NOMO-1 treated with dmso at 0.1 percent for 144 hours (cell line): Measurements from ENCODE around the gene ZGPAT.

Experiments used
- DNase-seq: peaks from one replicate; lab custom pipeline; 2025; ENCODE audit not compliant: unreplicated experiment; lab: John Stamatoyannopoulos, UW

The ZGPAT gene

DNA sequence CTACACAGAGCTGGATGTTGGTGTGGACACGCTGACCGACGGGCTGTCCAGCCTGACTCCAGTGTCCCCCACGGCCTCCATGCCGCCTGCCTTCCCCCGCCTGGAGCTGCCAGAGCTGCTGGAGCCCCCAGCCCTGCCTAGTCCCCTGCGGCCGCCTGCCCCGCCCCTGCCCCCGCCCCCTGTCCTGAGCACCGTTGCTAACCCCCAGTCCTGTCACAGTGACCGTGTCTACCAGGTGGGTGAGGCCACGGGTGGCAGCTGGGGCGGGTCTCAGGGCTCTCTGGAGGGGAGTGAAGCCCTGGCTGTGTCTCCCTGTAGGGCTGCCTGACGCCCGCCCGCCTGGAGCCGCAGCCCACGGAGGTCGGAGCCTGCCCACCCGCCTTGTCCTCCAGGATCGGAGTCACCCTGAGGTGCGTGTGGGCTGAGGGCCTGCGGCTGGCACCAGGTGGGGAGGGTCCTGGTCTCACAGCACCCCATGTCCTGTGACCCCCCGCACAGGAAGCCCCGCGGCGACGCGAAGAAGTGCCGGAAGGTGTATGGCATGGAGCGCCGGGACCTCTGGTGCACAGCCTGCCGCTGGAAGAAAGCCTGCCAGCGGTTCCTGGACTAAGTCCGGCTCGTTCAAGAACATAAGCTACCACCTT lies 34.7 kb downstream of the ZGPAT start:
- no peak for DNase-seq

DNA sequence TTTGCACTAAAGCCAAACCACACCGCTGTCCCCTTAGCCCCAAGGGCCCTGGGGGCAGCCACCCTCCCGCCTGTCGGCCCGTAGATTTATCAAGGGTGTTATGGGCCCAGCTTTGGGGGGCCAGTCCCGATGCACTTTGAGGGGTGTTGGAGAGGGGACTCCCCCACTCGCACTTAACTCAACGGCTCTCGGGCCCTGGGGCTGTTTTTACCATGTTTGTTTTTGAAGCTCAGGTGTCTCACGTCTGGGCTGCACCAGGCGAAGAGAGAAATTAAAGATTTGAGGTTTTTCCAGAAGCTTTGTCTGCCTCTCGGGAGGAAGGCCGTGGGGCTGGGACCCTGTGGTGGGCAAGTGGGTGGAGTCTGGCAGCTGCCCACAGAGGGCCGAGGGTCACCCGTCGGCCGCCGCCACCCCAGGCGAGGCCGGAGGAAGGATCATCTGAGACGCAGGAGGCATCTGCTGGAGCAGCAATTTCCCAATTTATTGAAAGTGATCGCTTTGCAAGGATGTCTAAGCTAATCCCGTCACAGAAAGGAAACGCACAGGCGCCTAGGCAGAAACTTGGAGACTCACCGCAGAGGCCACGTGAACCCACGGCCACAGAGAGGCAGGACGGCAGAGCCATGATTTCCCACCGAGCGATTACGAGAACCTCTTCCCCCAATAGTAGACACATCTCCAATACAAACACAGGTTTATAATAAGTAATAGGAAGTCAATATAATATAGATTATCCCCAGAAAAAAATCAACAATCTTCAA lies 35.6 kb downstream of the ZGPAT start:
- DNase-seq, result no peak

DNA sequence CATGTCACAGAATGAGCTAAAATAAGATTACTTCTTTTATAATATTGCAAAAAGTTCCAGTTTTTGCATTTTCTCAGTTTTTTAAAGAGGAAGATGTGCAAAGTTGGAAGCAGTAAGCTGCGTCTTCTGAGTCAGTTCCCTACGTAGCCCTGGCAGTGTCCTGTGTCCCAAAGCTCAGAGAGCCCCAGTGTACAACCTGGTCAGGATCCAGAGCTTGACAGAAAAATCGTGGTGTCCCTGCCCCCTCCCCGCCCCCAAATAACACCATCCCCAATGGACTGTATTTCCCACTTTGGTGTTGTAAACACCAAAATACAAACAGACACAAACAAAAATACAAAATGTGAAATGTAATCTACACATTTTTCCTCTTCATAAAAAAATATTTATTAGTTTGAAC lies 36.3 kb downstream of the ZGPAT start:
- DNase-seq, result no peak

DNA sequence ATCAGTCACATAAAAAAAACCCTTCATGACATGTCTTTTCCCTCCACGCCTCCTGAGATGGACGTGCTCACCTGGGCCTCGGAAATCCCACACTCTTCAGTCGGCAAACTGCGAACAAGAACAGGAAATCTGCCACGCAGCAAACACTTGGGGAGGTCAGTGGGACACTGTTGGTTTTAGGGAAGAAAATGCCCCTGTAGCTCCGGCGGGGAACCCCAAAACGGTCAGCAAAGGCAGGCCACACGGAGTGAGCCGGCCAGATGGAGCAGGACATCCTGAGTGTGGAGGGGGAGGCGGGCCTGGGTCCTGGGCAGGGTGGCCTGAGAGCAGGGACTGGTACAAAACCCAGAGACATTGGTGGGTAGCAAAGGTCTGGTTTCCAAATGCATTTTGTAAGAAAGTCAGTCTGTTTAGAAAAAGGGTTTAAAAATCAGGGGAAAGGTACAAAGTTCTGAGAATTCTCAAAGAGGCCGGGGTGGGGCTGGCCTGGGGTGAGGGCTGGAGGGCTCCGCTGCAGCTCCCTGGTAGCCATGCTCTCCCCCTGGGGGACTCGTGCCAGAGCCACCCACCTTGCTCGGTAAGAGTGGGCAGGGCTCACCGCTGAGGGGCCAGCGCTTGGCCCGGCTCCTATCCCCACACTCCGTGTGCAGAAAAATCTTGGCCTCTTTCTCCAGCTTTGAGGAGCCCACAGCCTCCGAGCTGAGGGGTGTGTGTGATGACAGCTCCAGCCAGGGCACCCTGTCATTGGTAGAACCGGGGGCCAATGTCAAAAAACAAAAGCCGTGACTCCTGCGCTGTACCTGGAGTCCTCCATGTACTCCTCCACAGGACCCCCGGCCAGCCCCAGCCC lies 37.0 kb downstream of the ZGPAT start:
- DNase-seq, result no peak

DNA sequence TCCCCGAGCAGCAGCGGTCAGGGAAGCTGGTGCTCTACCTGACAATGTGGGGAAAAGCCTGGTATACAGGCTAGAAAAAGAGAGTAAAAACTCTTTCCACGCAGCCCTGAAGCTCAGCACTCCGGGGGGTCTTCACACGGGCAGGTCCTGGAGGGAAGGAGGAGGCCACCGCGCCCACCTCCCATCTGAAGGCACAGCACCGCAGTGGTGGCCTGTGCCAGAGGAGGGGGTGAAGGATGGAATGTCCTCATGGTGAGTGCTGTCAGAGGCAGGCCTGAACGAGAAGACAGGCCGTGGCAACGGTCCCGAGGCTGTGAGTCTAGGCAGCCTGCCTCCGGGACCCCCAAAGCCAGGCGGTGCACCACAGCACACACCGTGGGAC lies 37.6 kb downstream of the ZGPAT start:
- DNase-seq, result no peak

DNA sequence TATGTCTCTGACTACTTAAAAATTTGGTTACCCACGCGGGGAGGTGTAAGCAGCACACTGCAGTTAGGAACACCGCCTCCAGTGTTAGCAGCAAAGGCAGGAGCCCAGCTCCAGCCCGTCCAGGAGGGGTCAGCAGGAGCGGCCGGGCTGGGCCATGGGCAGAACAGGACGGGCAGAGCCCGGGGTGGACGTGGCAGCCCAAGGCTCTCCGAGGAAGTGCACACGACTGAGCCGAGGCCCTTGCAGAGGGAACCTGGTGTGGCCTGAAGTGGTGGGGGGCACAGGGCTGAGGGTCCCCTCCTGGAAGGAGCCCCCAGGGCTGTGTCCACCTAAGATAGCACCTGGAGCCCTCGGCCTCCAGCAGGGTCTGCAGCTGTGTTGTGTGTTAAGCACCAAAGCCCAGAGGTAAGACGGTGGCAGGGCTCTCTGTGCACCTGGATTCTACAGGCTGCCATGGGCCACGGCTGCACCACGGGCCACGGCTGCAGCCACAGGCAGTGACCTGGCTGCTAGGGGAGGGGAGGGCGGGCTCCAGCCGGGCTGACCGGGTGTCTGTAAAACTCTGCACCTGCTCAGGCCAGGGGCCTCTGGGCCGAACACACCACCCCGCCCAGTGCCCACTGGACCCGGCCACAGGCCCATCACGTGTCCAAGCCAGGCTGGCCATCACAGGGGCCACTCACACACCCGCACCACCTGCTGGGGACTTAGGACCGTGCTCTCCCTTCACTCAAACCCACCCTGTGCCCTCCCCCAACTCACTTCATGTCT lies 38.3 kb downstream of the ZGPAT start:
- DNase-seq, result no peak

DNA sequence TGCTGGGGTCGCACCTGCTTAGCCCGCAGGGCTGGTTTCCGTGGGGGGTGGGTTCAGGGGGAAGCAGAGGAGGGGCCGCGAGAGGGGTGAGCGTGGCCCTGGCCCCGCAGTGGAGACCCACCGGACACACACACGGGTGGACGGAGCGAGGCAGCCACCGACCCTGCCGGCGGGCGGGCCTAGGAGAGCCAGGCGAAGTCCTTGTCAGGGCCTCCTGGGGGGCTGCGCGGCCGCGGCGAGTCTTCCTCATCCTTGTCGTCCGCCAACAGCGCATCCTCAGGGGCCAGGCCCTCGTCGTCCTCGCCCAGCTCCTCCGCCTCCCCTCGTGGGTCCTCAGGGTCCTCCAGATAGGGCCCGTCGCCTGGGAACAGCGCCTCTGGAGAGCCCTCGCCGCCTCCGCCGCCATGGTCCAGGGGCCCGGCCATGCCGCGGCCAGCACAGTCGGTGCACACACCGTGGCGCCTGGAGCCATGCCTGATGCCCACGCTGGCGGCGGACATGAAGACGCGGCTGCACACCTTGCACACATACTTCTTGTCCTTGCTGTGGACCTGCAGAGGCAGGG lies 39.0 kb downstream of the ZGPAT start:
- DNase-seq, result no peak

DNA sequence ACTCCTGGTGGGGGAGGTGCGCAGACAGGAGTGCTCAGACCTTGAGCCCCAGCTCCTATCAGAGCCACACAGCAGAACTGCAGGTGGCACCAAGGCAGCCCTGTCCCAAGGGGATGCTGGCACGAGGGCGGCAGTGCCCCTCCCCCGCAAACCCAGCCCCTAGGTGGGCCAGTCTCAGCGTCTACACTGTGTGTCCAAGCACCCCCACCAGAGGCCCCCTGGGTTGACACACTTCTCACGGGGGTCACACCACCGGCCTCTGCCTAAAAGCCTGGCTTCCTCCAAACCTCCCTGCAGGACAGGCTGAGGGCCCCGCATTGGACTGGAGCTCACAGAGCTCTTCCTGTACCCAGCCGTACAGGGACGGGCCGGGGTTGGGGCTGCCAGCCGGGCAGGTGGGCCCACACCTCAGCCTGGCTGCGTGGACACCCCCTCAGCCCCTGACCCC lies 39.8 kb downstream of the ZGPAT start:
- DNase-seq, result no peak

DNA sequence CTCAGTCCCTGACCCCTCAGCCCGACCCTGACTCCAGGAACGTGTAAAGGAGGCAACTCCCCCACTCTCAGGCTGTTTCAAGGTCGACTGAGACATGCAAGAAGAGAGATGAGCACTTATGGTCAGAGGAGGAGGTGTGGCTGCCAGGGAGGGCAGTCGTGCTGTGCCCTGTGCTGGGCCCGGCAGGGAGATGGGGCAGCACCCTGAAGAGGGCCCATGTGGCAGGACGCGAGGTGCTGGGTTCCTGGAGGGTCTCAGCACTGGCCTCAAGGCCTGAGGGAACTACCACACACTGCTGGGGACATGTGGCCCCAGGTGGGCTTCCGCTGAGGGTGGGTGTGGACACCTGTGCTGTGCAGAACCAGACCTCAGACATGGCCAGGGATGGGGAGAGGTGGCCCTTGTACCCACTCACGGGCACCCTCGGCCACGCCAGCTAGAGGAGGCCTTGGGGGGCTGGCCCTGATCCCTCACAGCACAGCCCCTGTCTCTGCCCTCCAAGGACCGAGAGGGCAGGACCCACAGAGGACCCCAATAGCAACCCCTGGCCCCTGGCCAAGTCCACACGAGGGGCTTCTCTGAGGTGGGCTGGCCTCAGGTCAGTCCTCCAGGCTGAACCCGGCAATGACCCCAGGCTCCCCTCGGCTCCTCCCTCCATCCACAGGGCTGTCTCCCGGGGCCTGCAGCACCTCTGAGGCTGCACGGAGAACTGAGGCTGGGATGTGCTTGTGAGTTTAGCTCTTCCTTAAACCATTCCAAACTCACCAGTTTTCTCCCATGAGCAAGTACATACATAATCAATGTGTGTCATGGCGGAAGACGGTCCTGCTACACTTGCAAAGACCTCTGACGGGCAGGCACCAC lies 40.5 kb downstream of the ZGPAT start:
- DNase-seq, result no peak

DNA sequence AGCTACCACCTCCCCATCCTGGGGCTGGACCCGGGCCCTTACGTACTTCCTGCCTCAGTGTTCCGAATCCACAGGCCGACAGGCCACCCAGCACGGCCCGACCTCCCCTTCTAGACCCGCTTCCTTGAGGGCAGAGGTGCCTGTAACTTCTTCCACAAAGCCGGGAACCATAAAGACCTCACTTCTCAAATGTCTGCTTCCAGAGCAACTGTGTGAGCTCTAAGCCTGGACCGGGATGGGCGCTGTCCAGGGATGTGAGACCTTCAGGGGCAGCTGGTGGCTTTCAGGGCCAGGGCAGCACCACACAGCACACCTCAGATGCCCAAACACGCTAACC lies 41.1 kb downstream of the ZGPAT start:
- DNase-seq, result no peak

DNA sequence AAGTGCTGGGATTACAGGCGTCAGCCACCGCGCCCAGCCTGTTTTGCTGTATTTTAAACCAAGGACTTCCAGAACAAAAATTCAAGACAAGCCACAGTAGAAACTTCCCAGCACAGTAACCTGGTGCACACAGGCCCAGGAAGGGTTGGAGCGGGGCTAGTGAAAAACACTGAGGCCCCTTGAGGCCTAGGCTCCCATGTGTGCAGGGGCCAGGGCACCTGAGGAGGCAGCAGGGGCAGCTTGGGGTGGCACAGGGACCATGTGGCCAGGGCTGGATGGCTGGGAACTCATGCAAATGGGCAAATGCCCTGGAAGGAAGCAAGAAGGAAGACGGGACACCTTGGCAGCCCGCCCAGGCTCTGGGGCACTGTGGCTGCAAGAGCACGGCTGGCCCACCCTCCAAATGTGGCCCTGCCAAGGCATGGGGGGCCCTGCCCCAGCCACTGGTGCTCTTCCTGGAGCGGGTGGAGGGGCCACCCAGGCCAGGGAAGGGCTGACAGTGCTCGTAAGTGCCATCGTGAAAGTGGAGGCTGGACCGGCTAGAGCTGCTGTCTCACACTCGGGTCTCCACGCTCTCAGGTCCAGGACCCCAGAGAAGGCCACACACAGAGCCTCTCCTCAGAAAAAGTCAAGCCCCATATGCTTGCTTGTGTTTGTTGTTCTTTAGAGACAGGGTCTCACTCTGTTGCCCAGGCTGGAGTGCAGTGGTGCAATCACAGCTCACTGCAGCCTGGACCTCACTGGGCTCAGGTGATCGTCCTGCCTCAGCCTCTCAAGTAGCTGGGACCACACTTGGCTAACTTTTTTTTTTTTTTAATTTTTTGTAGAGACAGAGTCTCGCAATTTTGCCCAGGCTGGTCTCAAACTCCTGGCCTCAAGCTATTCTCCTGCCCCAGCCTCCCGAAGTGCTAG lies 42.0 kb downstream of the ZGPAT start:
- DNase-seq, result no peak

DNA sequence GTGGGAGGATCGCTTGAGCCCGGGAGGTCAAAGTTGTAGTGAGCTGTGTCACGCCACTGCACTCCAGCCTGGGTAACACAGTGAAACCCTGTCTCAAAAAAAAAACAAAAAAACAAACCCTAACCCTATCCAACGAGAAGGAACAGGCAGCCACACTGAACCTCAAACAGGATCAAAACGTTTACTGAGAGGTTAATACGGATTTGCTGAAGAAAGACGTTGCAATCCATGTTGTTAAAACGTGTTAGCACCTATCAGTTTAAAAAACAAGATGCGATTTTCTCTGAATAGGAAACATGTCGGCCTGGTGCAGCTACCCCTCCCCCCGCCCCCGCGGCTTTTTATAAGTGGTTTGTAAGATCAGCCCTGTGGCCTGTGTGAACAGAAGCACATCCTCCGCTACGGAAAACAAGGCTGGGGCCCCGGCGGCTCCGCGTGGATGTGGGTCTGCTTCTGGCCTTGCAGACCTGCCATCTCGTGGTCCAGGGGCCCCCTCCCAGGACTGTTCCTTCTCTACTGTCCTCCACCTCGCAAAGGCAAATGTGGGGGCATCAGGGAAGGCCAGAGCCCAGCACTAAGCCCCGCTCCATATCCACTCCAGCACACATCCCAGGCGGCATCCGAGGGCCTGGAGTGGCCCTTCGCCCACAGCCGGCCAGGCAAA lies 43.1 kb downstream of the ZGPAT start:
- no peak for DNase-seq

DNA sequence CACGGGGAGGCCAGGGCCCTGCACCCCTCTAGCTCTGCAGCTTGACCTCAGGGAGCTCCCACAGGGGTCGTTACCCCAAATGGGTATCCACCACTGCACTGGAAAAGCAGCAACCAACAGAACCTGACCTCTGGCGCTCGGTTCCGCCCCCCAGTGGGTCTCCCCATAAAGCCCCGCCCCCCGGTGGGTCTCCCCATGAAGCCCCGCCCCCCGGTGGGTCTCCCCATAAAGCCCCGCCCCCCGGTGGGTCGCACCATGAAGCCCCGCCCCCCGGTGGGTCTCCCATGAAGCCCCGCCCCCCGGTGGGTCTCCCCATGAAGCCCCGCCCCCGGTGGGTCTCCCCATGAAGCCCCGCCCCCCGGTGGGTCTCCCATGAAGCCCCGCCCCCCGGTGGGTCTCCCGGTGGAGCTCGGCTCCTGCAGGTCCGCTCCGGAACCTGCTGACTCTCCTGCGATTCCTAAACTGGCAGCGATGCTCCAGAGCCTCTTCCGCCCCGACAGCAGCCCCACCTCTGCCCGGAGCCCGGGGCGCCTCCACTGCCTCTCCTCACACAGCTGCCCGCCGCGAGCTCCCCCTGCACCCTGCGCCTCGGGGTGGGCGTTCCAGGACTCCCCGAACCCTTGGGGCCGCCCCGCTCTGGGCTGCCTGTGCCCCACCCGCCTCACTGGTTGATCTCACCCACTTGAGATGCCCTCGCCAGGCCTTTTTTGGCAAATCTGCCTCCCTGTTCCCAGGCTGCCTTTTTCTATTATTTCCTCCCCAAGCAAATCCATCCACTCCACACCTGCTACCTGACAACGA lies 43.8 kb downstream of the ZGPAT start:
- no peak for DNase-seq

DNA sequence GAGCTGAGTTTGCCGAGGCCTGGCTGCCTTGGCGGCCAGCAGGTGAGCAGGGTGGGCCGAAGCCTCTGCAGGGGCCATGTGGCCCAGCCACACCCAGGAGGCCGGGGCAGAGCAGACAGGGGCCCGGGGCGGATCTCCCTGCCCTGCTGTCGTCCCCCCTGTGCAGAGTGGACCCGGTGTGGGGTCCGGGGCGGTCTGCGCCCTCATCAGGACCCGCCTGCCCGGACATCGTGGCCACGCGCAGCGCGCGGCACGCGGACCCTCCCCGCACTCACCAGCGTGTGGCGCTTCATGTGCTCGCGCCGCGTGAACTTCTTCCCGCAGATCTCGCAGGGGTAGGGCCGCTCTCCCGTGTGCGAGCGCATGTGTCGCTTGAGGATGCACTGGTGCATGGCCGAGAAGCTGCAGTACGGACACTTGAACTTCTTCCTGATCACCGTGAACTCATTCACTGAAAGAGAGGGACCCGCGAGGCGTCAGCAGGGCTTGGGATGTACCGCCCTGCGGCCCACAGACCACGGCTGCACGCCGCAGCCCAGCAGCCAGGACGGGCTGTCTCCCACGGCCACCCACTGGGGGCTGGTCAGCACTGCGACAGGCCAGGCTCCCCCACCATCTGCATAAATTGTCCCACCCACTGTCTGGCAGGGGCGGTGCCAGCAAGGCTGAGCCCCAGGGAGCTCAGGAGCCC lies 44.7 kb downstream of the ZGPAT start:
- DNase-seq, result no peak

DNA sequence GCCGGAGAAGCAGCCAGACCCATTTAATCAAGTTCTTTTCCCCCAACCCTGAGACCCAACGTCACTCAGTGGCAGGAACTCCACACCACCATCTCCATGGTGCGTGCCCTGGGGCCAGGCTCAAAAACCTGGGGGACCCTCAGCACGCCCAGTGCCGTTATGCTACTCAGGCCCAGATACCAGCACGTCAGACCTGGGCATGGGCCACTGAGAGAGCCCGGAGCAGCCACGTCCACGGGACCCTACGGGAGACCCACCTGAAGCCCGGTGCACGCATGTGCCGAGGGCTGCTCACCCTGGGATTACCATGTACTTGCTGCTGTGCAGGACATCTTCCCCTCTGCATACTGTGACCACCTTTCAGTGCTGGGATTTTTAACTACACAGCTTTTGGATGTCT lies 45.5 kb downstream of the ZGPAT start:
- no peak for DNase-seq

DNA sequence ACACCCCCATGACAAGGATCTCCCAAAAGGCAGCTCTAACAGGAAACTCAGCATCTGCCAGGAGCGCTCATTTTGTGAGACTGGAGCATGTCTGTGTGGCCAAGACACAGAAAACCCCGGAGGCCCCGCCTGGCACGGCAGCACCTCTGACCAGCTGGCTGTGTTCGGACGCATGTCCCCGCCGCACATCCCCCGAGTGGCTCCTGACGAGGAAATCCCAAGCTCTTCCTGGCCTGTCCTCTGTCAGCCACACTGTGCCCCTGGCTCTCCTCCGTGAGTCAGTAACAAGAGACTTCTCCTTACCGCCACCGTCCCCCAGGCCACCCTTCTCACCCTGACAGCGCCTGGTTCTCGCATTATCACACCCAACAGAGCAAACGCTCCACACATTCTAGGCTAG lies 46.2 kb downstream of the ZGPAT start:
- no peak for DNase-seq
